Measurements from ENCODE around the gene WDR37.

- TF ChIP-seq POLR2A (IDR thresholded peaks at IDR 0.05; ENCODE audit: low read length) (no peak), GATA1 (IDR thresholded peaks at IDR 0.05; ENCODE audit: low read depth, low read length) (no peak)
Observed at GRCh38 chr10:1114719-1115606, 58.8 kb downstream of the WDR37 start.

All from erythroblast (primary cell).